Lower lobe of right lung (tissue), 2 donors: Measurements from ENCODE around the gene CCDC51. TPM values are rescaled to one million over a fixed set of nuclear protein-coding genes. Genes with fewer than 3 reads are reported as not detected.

Experiments
- ATAC-seq, 2 donors: fragments of 200-7000 bp; cut with Tn5 transposase; one replicate each; pipeline ENCODE4 v1.9.1; 2020 to 2022; ENCODE audit warnings: mild to moderate bottlenecking in 2 of 2, moderate library complexity in 2 of 2
- DNase-seq: peaks from one replicate; pipeline ENCODE4 v3.0.0-alpha.2; 2020
- H3K27ac ChIP-seq: fragments of 200-600 bp; one replicate; pipeline ENCODE4 v1.8.0; 2022
- H3K27me3 ChIP-seq: fragments of 200-600 bp; one replicate; pipeline ENCODE4 v1.8.0; 2022; ENCODE audit warnings: low read depth
- H3K36me3 ChIP-seq: fragments of 200-600 bp; one replicate; pipeline ENCODE4 v1.8.0; 2022; ENCODE audit warnings: mild to moderate bottlenecking
- H3K4me1 ChIP-seq: fragments of 200-600 bp; one replicate; pipeline ENCODE4 v1.8.0; 2022
- H3K4me3 ChIP-seq: fragments of 200-600 bp; one replicate; pipeline ENCODE4 v1.8.0; 2022; ENCODE audit warnings: mild to moderate bottlenecking
- H3K9me3 ChIP-seq: fragments of 200-600 bp; one replicate; pipeline ENCODE4 v1.8.0; 2022
- CTCF ChIP-seq: fragments of 200-600 bp; IDR thresholded peaks from one replicate; pipeline ENCODE4 v1.8.0; 2022; ENCODE audit warnings: antibody characterized with exemption, mild to moderate bottlenecking
- intact Hi-C: fragments of 100-400 bp; cut with DNase I; formaldehyde crosslinking; loops from one replicate; pipeline ENCODE4 v1.11.0; 2022
- total RNA-seq: library from RNA; stranded (reverse); fragmentation: NEBNext Ultra II Directional; extraction: Animal tissue kit (Norgen Biotek cat#: 25700); gene quantifications from one replicate; pipeline ENCODE4 v1.2.1, GENCODE V29; 2021
- donor health status: DM: no; HTN: yes; CAD: no; lungs with severe emphysema.

CCDC51 gene
- total RNA-seq, 1 donor from 2014 or later = 8.6 TPM

DNA sequence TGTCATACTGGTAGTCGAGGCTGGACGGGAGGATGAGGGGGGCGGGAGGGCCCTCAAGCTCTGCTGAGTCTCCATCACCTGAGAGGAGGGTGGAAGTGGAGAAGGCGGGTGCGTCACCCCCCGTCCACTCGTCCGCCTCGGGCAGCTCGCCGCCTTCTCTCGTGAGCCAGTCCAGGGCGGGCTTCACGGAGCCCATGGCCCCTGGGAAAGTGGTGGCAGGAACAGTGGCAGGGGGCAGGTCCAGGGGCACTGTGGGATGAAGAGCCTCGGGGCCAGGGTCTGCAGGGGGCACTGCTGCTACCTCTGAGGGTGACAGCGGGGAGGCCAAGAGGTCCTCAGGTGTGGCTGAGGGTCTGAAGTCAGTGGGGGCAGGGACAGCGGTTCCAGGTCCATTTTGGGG lies 20.3 kb downstream of the CCDC51 start:
- DNase-seq (no peak), ATAC-seq (no peak)

GRCh38 chr3:48419149-48419548 lies 20.8 kb downstream of the CCDC51 start:
- no peaks in the 10 kb centered on the region for H3K9me3 ChIP-seq
- H3K27ac ChIP-seq = no peak overlapping the region
- peaks cover 79% of the 10 kb centered on the region for H3K36me3 ChIP-seq
- ATAC-seq (no peak), DNase-seq (no peak)
- no peaks in the 10 kb centered on the region for H3K4me1 ChIP-seq
- intact Hi-C loops = no loop called here
- no peak overlapping the region for H3K4me3 ChIP-seq
- H3K27me3 ChIP-seq = no peaks in the 10 kb centered on the region
- TF ChIP-seq CTCF = no peak

More for the DNA sequence above, 20.3 kb downstream of the CCDC51 start:
- Histone ChIP-seq H3K27me3 (no peaks in the 10 kb centered on the region), H3K36me3 (peaks cover 76% of the 10 kb centered on the region), H3K4me3 (no peak overlapping the region), H3K4me1 (no peaks in the 10 kb centered on the region), H3K27ac (no peak overlapping the region), H3K9me3 (no peaks in the 10 kb centered on the region)
- TF ChIP-seq CTCF = no peak
- intact Hi-C loops = no loop called here

DNA sequence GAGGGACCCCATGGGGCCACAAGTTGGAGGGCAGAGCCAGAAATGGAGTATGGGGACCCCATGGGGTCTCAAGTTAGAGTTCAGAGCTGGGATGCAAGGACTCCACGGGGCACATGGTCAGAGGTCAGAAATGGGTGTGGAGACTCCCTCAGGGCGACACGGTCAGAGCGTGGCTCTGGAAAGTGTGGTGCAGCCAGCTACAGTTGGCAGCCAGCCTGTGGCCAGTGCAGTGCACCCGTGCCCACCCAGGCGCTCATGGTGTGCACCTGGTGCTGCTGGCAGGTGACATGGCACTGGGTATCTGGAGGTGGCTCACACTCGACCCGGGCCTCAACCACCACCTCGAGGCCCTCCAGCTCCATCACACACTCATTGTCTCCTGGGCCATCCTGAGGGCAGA lies 21.3 kb downstream of the CCDC51 start:
- DNase-seq (no peak), ATAC-seq (no peak)
- intact Hi-C loops = no loop called here
- Histone ChIP-seq H3K4me1 (no peaks in the 10 kb centered on the region), H3K36me3 (peaks cover 81% of the 10 kb centered on the region), H3K27ac (no peak overlapping the region), H3K9me3 (no peaks in the 10 kb centered on the region), H3K27me3 (no peaks in the 10 kb centered on the region), H3K4me3 (no peak overlapping the region)
- TF ChIP-seq CTCF = no peak

DNA sequence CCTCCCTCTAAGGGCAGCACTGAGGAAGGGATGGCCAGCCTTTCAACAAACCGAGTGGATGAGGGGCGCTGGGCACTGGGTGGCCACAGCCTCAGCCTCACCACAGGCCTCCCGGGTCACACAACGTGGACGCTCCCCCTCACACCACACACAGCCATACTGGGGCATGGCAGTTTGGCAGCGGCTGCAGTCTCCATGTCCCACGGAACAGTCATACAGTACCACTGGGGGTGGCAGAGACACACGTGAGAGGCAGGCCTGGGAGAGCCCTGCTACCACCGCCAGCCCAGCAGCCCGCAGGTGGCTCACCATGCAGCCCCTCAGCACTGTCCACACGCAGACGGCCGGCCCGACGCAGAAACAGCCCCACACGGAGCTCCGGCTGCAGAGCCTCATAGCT lies 21.8 kb downstream of the CCDC51 start:
- Histone ChIP-seq H3K4me1 (no peaks in the 10 kb centered on the region), H3K4me3 (no peak overlapping the region), H3K36me3 (peaks cover 85% of the 10 kb centered on the region), H3K27me3 (no peaks in the 10 kb centered on the region), H3K27ac (no peak overlapping the region), H3K9me3 (no peaks in the 10 kb centered on the region)
- TF ChIP-seq CTCF = no peak
- no peak for ATAC-seq
- intact Hi-C loops = no loop called here
- no peak for DNase-seq

DNA sequence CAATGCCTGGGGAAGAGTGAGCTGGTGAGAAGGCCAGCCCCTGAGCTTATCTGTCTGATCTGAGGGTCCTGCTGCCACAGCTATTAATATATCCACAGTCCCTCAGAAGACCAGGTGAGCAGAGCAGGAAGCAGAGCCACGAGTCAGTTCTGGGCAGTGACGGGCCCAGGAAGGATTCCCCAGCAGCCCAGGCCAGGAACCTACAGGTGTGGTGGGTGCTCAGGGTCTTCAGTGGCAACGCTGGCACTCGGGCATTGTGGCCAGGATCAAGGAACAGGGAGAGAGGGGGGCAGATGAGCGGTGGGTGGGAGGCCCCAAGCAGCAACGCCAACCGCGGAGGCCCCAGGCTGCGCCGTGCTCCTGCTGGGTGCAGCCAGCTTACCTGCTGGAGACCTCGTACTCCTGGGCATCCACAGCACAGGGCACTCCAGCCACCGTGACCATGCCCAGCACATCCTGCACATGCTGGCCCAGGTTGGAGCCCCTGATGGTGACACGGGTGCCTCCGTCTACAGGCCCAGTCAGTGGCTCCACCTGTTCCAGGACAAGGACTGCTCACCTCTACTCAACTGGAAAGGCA lies 22.3 kb downstream of the CCDC51 start:
- H3K27me3 ChIP-seq = no peaks in the 10 kb centered on the region
- ATAC-seq = no peak
- H3K4me1 ChIP-seq = no peaks in the 10 kb centered on the region
- no peak for TF ChIP-seq CTCF
- no peak overlapping the region for H3K4me3 ChIP-seq
- H3K9me3 ChIP-seq = no peaks in the 10 kb centered on the region
- H3K36me3 ChIP-seq = peaks cover 87% of the 10 kb centered on the region
- H3K27ac ChIP-seq = no peak overlapping the region
- DNase-seq = no peak
- intact Hi-C loops = no loop called here
